H9 (cell line): ENCODE data around the gene FKBP10. TPM values are rescaled to one million over a fixed set of nuclear protein-coding genes. Genes with fewer than 3 reads are reported as not detected.
A peak's percentile ranks its signal among the peaks of the same experiment; 100 is the strongest.

Source experiments
- DNase-seq: peaks from one replicate; pipeline ENCODE4 v3.0.0-alpha.2; 2017
- H2AFZ ChIP-seq: one replicate; pipeline ENCODE4 v1.6.1; 2013; ENCODE audit warnings: mild to moderate bottlenecking, low read length, control low read depth, moderate library complexity
- H2AK5ac ChIP-seq: 2 replicates; pipeline ENCODE4 v1.6.1; 2013; ENCODE audit warnings: low read length, control low read depth, mixed read lengths; ENCODE audit not compliant: insufficient read length
- H2BK120ac ChIP-seq: one replicate; pipeline ENCODE4 v1.6.1; 2013; ENCODE audit warnings: low read depth, mild to moderate bottlenecking, low read length, control low read depth, inconsistent platforms; ENCODE audit not compliant: poor library complexity, severe bottlenecking
- H2BK12ac ChIP-seq: 2 replicates; pipeline ENCODE4 v1.6.1; 2013; ENCODE audit warnings: low read length, control low read depth, mixed read lengths, low read depth; ENCODE audit not compliant: insufficient read length
- H2BK15ac ChIP-seq: 2 replicates; pipeline ENCODE4 v1.6.1; 2013; ENCODE audit warnings: low read depth, low read length, control low read depth
- H2BK20ac ChIP-seq: one replicate; pipeline ENCODE4 v1.6.1; 2013; ENCODE audit warnings: low read depth, mild to moderate bottlenecking, low read length, control low read depth, inconsistent platforms; ENCODE audit not compliant: poor library complexity, severe bottlenecking
- H2BK5ac ChIP-seq: 2 replicates; pipeline ENCODE4 v1.6.1; 2013; ENCODE audit warnings: low read length, control low read depth, mixed read lengths; ENCODE audit not compliant: insufficient read length
- H3K14ac ChIP-seq: 2 replicates; pipeline ENCODE4 v1.6.1; 2013; ENCODE audit warnings: low read length, control low read depth; ENCODE audit not compliant: insufficient read depth
- H3K18ac ChIP-seq: 2 replicates; pipeline ENCODE4 v1.6.1; 2013; ENCODE audit warnings: low read depth, mild to moderate bottlenecking, mixed read lengths, low read length, control low read depth; ENCODE audit not compliant: insufficient read length
- H3K23ac ChIP-seq: 2 replicates; pipeline ENCODE4 v1.6.1; 2013; ENCODE audit warnings: low read length, control low read depth, mixed read lengths, low read depth; ENCODE audit not compliant: insufficient read length
- H3K23me2 ChIP-seq: 2 replicates; pipeline ENCODE4 v1.6.1; 2013; ENCODE audit warnings: low read depth, mild to moderate bottlenecking, mixed read lengths, low read length, control low read depth; ENCODE audit not compliant: insufficient read length, poor library complexity, severe bottlenecking
- H3K27ac ChIP-seq: 2 replicates; pipeline ENCODE4 v1.5.1; 2013; ENCODE audit warnings: low read length, control low read depth, mixed read lengths, low read depth; ENCODE audit not compliant: insufficient read length
- H3K27me3 ChIP-seq: 2 replicates; pipeline ENCODE4 v1.6.1; 2013; ENCODE audit warnings: low read length, control low read depth, inconsistent platforms; ENCODE audit not compliant: insufficient read depth
- H3K4ac ChIP-seq: 2 replicates; pipeline ENCODE4 v1.6.1; 2013; ENCODE audit warnings: low read depth, mild to moderate bottlenecking, control low read depth, inconsistent platforms, low read length, moderate library complexity
- H3K4me1 ChIP-seq: 2 replicates; pipeline ENCODE4 v1.6.1; 2013; ENCODE audit warnings: low read length, control low read depth, inconsistent platforms; ENCODE audit not compliant: insufficient read depth
- H3K4me2 ChIP-seq: 2 replicates; pipeline ENCODE4 v1.6.1; 2013; ENCODE audit warnings: low read length, control low read depth, mixed read lengths; ENCODE audit not compliant: insufficient read length, insufficient read depth
- H3K56ac ChIP-seq: 2 replicates; pipeline ENCODE4 v1.6.1; 2013; ENCODE audit warnings: low read depth, mild to moderate bottlenecking, mixed read lengths, low read length, control low read depth; ENCODE audit not compliant: insufficient read length
- H3K79me1 ChIP-seq: 2 replicates; pipeline ENCODE4 v1.6.1; 2013; ENCODE audit warnings: low read depth, mild to moderate bottlenecking, moderate library complexity, low read length, control low read depth, inconsistent platforms; ENCODE audit not compliant: insufficient read depth, poor library complexity, severe bottlenecking
- H3K79me2 ChIP-seq: 2 replicates; pipeline ENCODE4 v1.6.1; 2013; ENCODE audit warnings: low read length, control low read depth, inconsistent platforms; ENCODE audit not compliant: insufficient read depth
- H3K9ac ChIP-seq: 2 replicates; pipeline ENCODE4 v1.6.1; 2013; ENCODE audit warnings: low read length, control low read depth, mixed read lengths; ENCODE audit not compliant: insufficient read length; ENCODE audit errors: extremely low read depth
- H3K9me3 ChIP-seq: one replicate; pipeline ENCODE4 v1.6.1; 2013; ENCODE audit warnings: low read depth, low read length, inconsistent platforms; ENCODE audit not compliant: control insufficient read depth
- H3T11ph ChIP-seq: one replicate; pipeline ENCODE4 v1.6.1; 2013; ENCODE audit warnings: mild to moderate bottlenecking, low read length, control low read depth, inconsistent platforms
- H4K20me1 ChIP-seq: one replicate; pipeline ENCODE4 v1.6.1; 2013; ENCODE audit not compliant: control insufficient read depth, insufficient read length, insufficient read depth
- H4K5ac ChIP-seq: 2 replicates; pipeline ENCODE4 v1.6.1; 2013; ENCODE audit warnings: low read depth, mild to moderate bottlenecking, mixed read lengths, low read length, control low read depth; ENCODE audit not compliant: insufficient read length
- H4K8ac ChIP-seq: replicated peaks from 2 replicates; pipeline ENCODE4 v1.6.1; 2013; ENCODE audit warnings: low read length, control low read depth, mixed read lengths, low read depth; ENCODE audit not compliant: insufficient read length
- H4K91ac ChIP-seq: 2 replicates; pipeline ENCODE4 v1.6.1; 2013; ENCODE audit warnings: low read depth, mild to moderate bottlenecking, moderate library complexity, mixed read lengths, low read length, control low read depth; ENCODE audit not compliant: insufficient read length
- H3K27ac Mint-ChIP-seq, 3 experiments: 2 replicates in 2 of 3; 3 replicates in 1 of 3; pipeline ENCODE4 v1.8.0; 2020 to 2021; ENCODE audit warnings: mixed read lengths in 3 of 3, mild to moderate bottlenecking in 1 of 3, moderate library complexity in 1 of 3
- H3K27me3 Mint-ChIP-seq: 2 replicates; pipeline ENCODE4 v1.8.0; 2021; ENCODE audit warnings: low read depth, mild to moderate bottlenecking, moderate library complexity, mixed read lengths
- H3K36me3 Mint-ChIP-seq, 3 experiments: 2 replicates in 2 of 3; 3 replicates in 1 of 3; pipeline ENCODE4 v1.8.0; 2020 to 2021; ENCODE audit warnings: low read depth in 3 of 3, mixed read lengths in 3 of 3; ENCODE audit not compliant: insufficient read depth in 1 of 3
- H3K4me1 Mint-ChIP-seq, 2 experiments: 2 replicates each; pipeline ENCODE4 v1.8.0; 2020; ENCODE audit warnings: mixed read lengths in 2 of 2
- H3K4me3 Mint-ChIP-seq, 2 experiments: 2 replicates in 1 of 2; 3 replicates in 1 of 2; pipeline ENCODE4 v1.8.0; 2020 to 2021; ENCODE audit warnings: mild to moderate bottlenecking in 2 of 2, mixed read lengths in 2 of 2, moderate library complexity in 1 of 2
- H3K9me3 Mint-ChIP-seq, 2 experiments: 2 replicates in 1 of 2; 3 replicates in 1 of 2; pipeline ENCODE4 v1.8.0; 2020; ENCODE audit warnings: mild to moderate bottlenecking in 2 of 2, mixed read lengths in 2 of 2, moderate library complexity in 1 of 2
- WGBS: extraction: QIAGEN DNeasy Blood & Tissue Kit; methylation state at CpG from one replicate; pipeline ENCODE4 v1.1.7; 2013; ENCODE audit warnings: missing lambda C conversion rate, low lambda C conversion rate, mixed read lengths; ENCODE audit not compliant: insufficient read length; ENCODE audit errors: extremely low coverage; 5-methylcytosine and 5-hydroxymethylcytosine counted together
- total RNA-seq: library from RNA; stranded (reverse); gene quantifications from 2 replicates; pipeline ENCODE4 v1.2.1, GENCODE V29; 2021
- TF ChIP-seq, protein P1 (sequence below): fragments of 200-600 bp; sonication (generic); conservative IDR thresholded peaks from 3 replicates; pipeline ENCODE4 v1.8.0; 2021; ENCODE audit warnings: antibody characterized with exemption, mild to moderate bottlenecking

The FKBP10 gene
- total RNA-seq, 1 experiment from 2014 or later = 166 TPM

DNA sequence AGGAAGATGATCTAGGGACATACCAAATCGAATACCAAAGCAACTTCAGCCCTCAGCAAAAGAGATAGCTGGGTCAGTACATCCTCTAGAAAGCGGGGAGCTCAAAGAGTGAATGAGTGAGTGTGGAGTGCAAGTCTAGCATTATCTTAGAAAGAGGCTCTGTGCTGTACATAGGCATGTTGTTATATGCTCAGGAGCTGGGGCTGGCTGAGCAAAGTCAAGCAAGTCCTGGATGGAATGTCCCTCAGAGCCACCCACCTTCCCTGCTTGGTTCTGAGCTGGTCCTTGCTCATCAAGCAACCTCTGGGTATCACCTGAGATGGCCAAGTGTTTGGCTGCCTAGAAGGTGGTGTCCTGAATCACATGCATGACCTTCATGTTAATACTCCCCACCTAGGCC, 57.3 kb downstream of the FKBP10 start:
- DNase-seq = no peak
- Histone ChIP-seq H2BK15ac (no peak overlapping the region), H3T11ph (no peak overlapping the region), H4K20me1 (no peaks in the 10 kb centered on the region), H3K4me1 (no peaks in the 10 kb centered on the region), H2BK20ac (no peak overlapping the region), H3K23ac (no peak overlapping the region), H3K79me2 (no peaks in the 10 kb centered on the region), H3K14ac (no peak overlapping the region), H3K9me3 (no peaks in the 10 kb centered on the region), H2BK12ac (no peak overlapping the region), H3K4ac (no peak overlapping the region), H4K91ac (no peak overlapping the region), H3K9ac (no peak overlapping the region), H2AFZ (no peak overlapping the region), H3K23me2 (peaks cover 3% of the 10 kb centered on the region), H4K5ac (no peak overlapping the region), H2BK120ac (no peak overlapping the region), H2AK5ac (no peak overlapping the region), H3K79me1 (no peaks in the 10 kb centered on the region), H2BK5ac (no peak overlapping the region), H3K56ac (no peak overlapping the region), H3K27me3 (no peaks in the 10 kb centered on the region), H3K27ac (no peak overlapping the region), H4K8ac (no peak overlapping the region), H3K4me2 (no peak overlapping the region), H3K18ac (no peak overlapping the region)
- 0 out of 7 replicates have a peak overlapping the region, but pooled peaks of 1 of the 3 experiments have one; percentile 75 for H3K27ac Mint-ChIP-seq
- no CpG with 5 or more reads among the region's 2 CpGs for WGBS
- peaks cover 63 to 88% (median 81%) of the 10 kb centered on the region in 3 experiments for H3K36me3 Mint-ChIP-seq
- no peaks in the 10 kb centered on the region for H3K9me3 Mint-ChIP-seq
- no peak overlapping the region for H3K4me3 Mint-ChIP-seq
- TF ChIP-seq, protein P1, sequence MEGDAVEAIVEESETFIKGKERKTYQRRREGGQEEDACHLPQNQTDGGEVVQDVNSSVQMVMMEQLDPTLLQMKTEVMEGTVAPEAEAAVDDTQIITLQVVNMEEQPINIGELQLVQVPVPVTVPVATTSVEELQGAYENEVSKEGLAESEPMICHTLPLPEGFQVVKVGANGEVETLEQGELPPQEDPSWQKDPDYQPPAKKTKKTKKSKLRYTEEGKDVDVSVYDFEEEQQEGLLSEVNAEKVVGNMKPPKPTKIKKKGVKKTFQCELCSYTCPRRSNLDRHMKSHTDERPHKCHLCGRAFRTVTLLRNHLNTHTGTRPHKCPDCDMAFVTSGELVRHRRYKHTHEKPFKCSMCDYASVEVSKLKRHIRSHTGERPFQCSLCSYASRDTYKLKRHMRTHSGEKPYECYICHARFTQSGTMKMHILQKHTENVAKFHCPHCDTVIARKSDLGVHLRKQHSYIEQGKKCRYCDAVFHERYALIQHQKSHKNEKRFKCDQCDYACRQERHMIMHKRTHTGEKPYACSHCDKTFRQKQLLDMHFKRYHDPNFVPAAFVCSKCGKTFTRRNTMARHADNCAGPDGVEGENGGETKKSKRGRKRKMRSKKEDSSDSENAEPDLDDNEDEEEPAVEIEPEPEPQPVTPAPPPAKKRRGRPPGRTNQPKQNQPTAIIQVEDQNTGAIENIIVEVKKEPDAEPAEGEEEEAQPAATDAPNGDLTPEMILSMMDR = no peak
- H3K4me1 Mint-ChIP-seq = peaks cover 0 to 3% of the 10 kb centered on the region in 2 experiments; a peak in 2 of 4 replicates
- H3K27me3 Mint-ChIP-seq = no peaks in the 10 kb centered on the region
